IMR-90 (cell line): ENCODE results near the gene HMGCLL1. TPM values are rescaled to one million over a fixed set of nuclear protein-coding genes. Genes with fewer than 3 reads are reported as not detected.

Source experiments
- ATAC-seq: fragments of 200-7000 bp; cut with Tn5 transposase; 2 replicates; pipeline ENCODE4 v1.9.1; 2020; ENCODE audit warnings: low read depth, mild to moderate bottlenecking, moderate library complexity
- BruUV-seq: library from RNA; stranded (reverse); fragments of 400-500 nt; replicated peaks from 2 replicates; lab custom pipeline; 2021; lab: Mats Ljungman, UMichigan
- CTCF ChIA-PET: fragments of 300-600 bp; formaldehyde crosslinking; extraction: SDS; loops from one replicate; lab custom pipeline; 2021; ENCODE audit warnings: antibody characterized with exemption; lab: Yijun Ruan, JAX
- POLR2A ChIA-PET: fragments of 300-600 bp; sonication (Branson Sonifier 250); formaldehyde crosslinking; loops from one replicate; lab custom pipeline; 2022; ENCODE audit warnings: antibody characterized with exemption; ENCODE audit not compliant: unreplicated experiment; lab: Charles Lee
- DNase-seq: peaks from one replicate; pipeline ENCODE4 v3.0.0; 2013
- H2AFZ ChIP-seq: replicated peaks from 2 replicates; pipeline ENCODE3; 2013; ENCODE audit warnings: low read length, mild to moderate bottlenecking; ENCODE audit not compliant: poor library complexity
- H2AK5ac ChIP-seq: 2 replicates; pipeline ENCODE4 v1.6.1; 2013; ENCODE audit warnings: low read depth, low read length, inconsistent platforms
- H2AK9ac ChIP-seq: replicated peaks from 2 replicates; pipeline ENCODE3; 2013; ENCODE audit warnings: mild to moderate bottlenecking, low read depth, low read length, moderate library complexity; ENCODE audit not compliant: poor library complexity
- H2BK120ac ChIP-seq: 2 replicates; pipeline ENCODE4 v1.6.1; 2013; ENCODE audit warnings: low read depth, low read length, inconsistent platforms
- H2BK15ac ChIP-seq: 3 replicates; pipeline ENCODE4 v1.6.1; 2013; ENCODE audit warnings: low read depth, low read length, inconsistent platforms
- H2BK20ac ChIP-seq: 2 replicates; pipeline ENCODE4 v1.6.1; 2013; ENCODE audit warnings: low read depth, mild to moderate bottlenecking, inconsistent platforms, low read length, moderate library complexity
- H2BK5ac ChIP-seq: 2 replicates; pipeline ENCODE4 v1.6.1; 2013; ENCODE audit warnings: mild to moderate bottlenecking, low read depth, low read length, inconsistent platforms; ENCODE audit not compliant: poor library complexity, severe bottlenecking
- H3K14ac ChIP-seq: replicated peaks from 2 replicates; pipeline ENCODE4 v1.6.1; 2013; ENCODE audit warnings: low read depth, low read length, inconsistent platforms
- H3K18ac ChIP-seq: 2 replicates; pipeline ENCODE4 v1.6.1; 2013; ENCODE audit warnings: low read depth, low read length, control low read depth
- H3K23ac ChIP-seq: 2 replicates; pipeline ENCODE4 v1.6.1; 2013; ENCODE audit warnings: low read depth, low read length, inconsistent platforms
- H3K27ac ChIP-seq: 2 replicates; pipeline ENCODE4 v1.5.1; 2013; ENCODE audit warnings: mild to moderate bottlenecking, control low read depth, low read length; ENCODE audit not compliant: insufficient read depth
- H3K27me3 ChIP-seq: 2 replicates; pipeline ENCODE4 v1.6.1; 2013; ENCODE audit warnings: low read length; ENCODE audit not compliant: control insufficient read depth, insufficient read depth
- H3K36me3 ChIP-seq: 2 replicates; pipeline ENCODE4 v1.6.1; 2013; ENCODE audit warnings: low read length, mixed read lengths; ENCODE audit not compliant: control insufficient read depth, insufficient read depth
- H3K4ac ChIP-seq: 2 replicates; pipeline ENCODE4 v1.6.1; 2013; ENCODE audit warnings: low read depth, low read length, inconsistent platforms
- H3K4me1 ChIP-seq: 2 replicates; pipeline ENCODE4 v1.6.1; 2013; ENCODE audit warnings: low read length, mixed read lengths; ENCODE audit not compliant: control insufficient read depth, insufficient read depth
- H3K4me2 ChIP-seq: 2 replicates; pipeline ENCODE4 v1.6.1; 2013; ENCODE audit warnings: low read depth, mild to moderate bottlenecking, control low read depth, low read length, moderate library complexity
- H3K4me3 ChIP-seq: 2 replicates; pipeline ENCODE4 v1.5.1; 2013; ENCODE audit warnings: low read depth, mild to moderate bottlenecking, control low read depth, low read length, moderate library complexity; ENCODE audit not compliant: insufficient read depth
- H3K56ac ChIP-seq: 2 replicates; pipeline ENCODE4 v1.6.1; 2013; ENCODE audit warnings: low read length, inconsistent platforms; ENCODE audit not compliant: insufficient read depth; ENCODE audit errors: extremely low read depth
- H3K79me1 ChIP-seq, 2 experiments: 2 replicates each; pipeline ENCODE4 v1.6.1; 2013; ENCODE audit warnings: low read length in 2 of 2, inconsistent platforms in 1 of 2, low read depth in 1 of 2
- H3K9ac ChIP-seq: 2 replicates; pipeline ENCODE4 v1.6.1; 2013; ENCODE audit warnings: low read depth, low read length, control low read depth
- H3K9me1 ChIP-seq: 2 replicates; pipeline ENCODE4 v1.6.1; 2013; ENCODE audit warnings: low read length, inconsistent platforms; ENCODE audit not compliant: insufficient read depth
- H3K9me3 ChIP-seq: 2 replicates; pipeline ENCODE4 v1.6.1; 2013; ENCODE audit warnings: low read length; ENCODE audit not compliant: control insufficient read depth, insufficient read depth
- H4K20me1 ChIP-seq: 2 replicates; pipeline ENCODE4 v1.6.1; 2013; ENCODE audit warnings: low read length, inconsistent platforms; ENCODE audit not compliant: insufficient read depth
- H4K5ac ChIP-seq: 2 replicates; pipeline ENCODE4 v1.6.1; 2013; ENCODE audit warnings: mild to moderate bottlenecking, low read depth, low read length, control low read depth
- H4K8ac ChIP-seq, 2 experiments: 2 replicates each; pipeline ENCODE4 v1.6.1; 2013; ENCODE audit warnings: low read depth in 2 of 2, low read length in 2 of 2, control low read depth in 1 of 2, inconsistent platforms in 1 of 2
- H4K91ac ChIP-seq: 2 replicates; pipeline ENCODE4 v1.6.1; 2013; ENCODE audit warnings: low read depth, low read length, inconsistent platforms; ENCODE audit not compliant: insufficient read depth
- BHLHE40 ChIP-seq: fragments of 150-350 bp; IDR thresholded peaks from 2 replicates; pipeline ENCODE4 v1.6.1; 2016; ENCODE audit warnings: mild to moderate bottlenecking, low read depth, low read length
- CEBPB ChIP-seq: IDR thresholded peaks from 2 replicates; pipeline ENCODE4 v1.6.1; 2012; ENCODE audit warnings: low read depth, low read length, improper control_type of control experiment
- CHD1 ChIP-seq: IDR thresholded peaks from 2 replicates; pipeline ENCODE4 v1.6.1; 2012; ENCODE audit warnings: low read depth, low read length, improper control_type of control experiment
- FOS ChIP-seq: fragments of 150-350 bp; IDR thresholded peaks from 2 replicates; pipeline ENCODE4 v1.6.1; 2016; ENCODE audit warnings: low read depth, low read length
- MAFK ChIP-seq: IDR thresholded peaks from 2 replicates; pipeline ENCODE4 v1.6.1; 2012; ENCODE audit warnings: low read depth, low read length, improper control_type of control experiment
- MAZ ChIP-seq: IDR thresholded peaks from 2 replicates; pipeline ENCODE4 v1.6.1; 2012; ENCODE audit warnings: low read depth, mild to moderate bottlenecking, low read length, improper control_type of control experiment, moderate library complexity, borderline replicate concordance
- MXI1 ChIP-seq: IDR thresholded peaks from 2 replicates; pipeline ENCODE4 v1.6.1; 2012; ENCODE audit warnings: low read depth, mild to moderate bottlenecking, low read length, moderate library complexity, borderline replicate concordance
- NFE2L2 ChIP-seq: fragments of 150-350 bp; IDR thresholded peaks from 2 replicates; pipeline ENCODE4 v1.6.1; 2016; ENCODE audit warnings: low read depth, mild to moderate bottlenecking, low read length
- POLR2A ChIP-seq: IDR thresholded peaks from 2 replicates; pipeline ENCODE4 v1.6.1; 2012; ENCODE audit warnings: mild to moderate bottlenecking, low read depth, low read length
- RAD21 ChIP-seq: IDR thresholded peaks from 2 replicates; pipeline ENCODE4 v1.6.1; 2012; ENCODE audit warnings: low read length, improper control_type of control experiment
- RCOR1 ChIP-seq: IDR thresholded peaks from 2 replicates; pipeline ENCODE4 v1.6.1; 2012; ENCODE audit warnings: mild to moderate bottlenecking, low read length, improper control_type of control experiment; ENCODE audit not compliant: insufficient replicate concordance
- RFX5 ChIP-seq: IDR thresholded peaks from 2 replicates; pipeline ENCODE4 v1.8.0; 2012; ENCODE audit warnings: low read depth, mild to moderate bottlenecking, low read length, moderate library complexity
- WGBS, 2 experiments: methylation state at CpG; one replicate each; pipeline versions ENCODE4 v1.1.5 to v1.1.7; 2013; ENCODE audit warnings: missing lambda C conversion rate in 2 of 2; ENCODE audit not compliant: insufficient read length in 1 of 2; ENCODE audit errors: extremely low coverage in 2 of 2; 5-methylcytosine and 5-hydroxymethylcytosine counted together
- dilution Hi-C: fragments of 300-500 bp; cut with HindIII; formaldehyde crosslinking; loops from one replicate; pipeline ENCODE4 v1.14.3; 2018; ENCODE audit warnings: low sequenced_read_pairs; ENCODE audit not compliant: unreplicated experiment
- in situ Hi-C: fragments of 300-500 bp; cut with MboI; formaldehyde crosslinking; loops from 3 replicates; pipeline ENCODE4 v1.14.3; 2019; ENCODE audit warnings: low sequenced_read_pairs, inconsistent platforms, mixed read lengths
- intact Hi-C: fragments of 100-400 bp; cut with micrococcal nuclease; formaldehyde crosslinking; loops from 2 replicates; pipeline ENCODE4 v1.10.0; 2022
- polyA plus RNA-seq, 3 experiments: library from polyadenylated mRNA; depleted of rRNA; stranded (reverse); fragments of >200 nt; gene quantifications; 2 replicates each; pipeline ENCODE4 v1.2.3, GENCODE V29; 2012; ENCODE audit warnings: low replicate concordance in 1 of 3
- total RNA-seq: library from RNA; depleted of rRNA; stranded (reverse); fragments of >200 nt; gene quantifications from 2 replicates; pipeline ENCODE4 v1.2.3, GENCODE V29; 2012
- TF ChIP-seq, protein P1 (sequence below): fragments of 150-350 bp; IDR thresholded peaks from 2 replicates; pipeline ENCODE4 v1.6.1; 2017; ENCODE audit warnings: mild to moderate bottlenecking, antibody characterized with exemption, low read length, low read depth
- TF ChIP-seq, protein P2 (sequence below): fragments of 150-350 bp; IDR thresholded peaks from 2 replicates; pipeline ENCODE4 v1.6.1; 2016; ENCODE audit warnings: low read depth, mild to moderate bottlenecking, low read length, moderate library complexity, borderline replicate concordance
- TF ChIP-seq, protein P3 (sequence below): conservative IDR thresholded peaks from 2 replicates; pipeline ENCODE4 v1.5.1; 2012; ENCODE audit warnings: mild to moderate bottlenecking, low read depth, low read length, improper control_type of control experiment

The HMGCLL1 gene
- total and polyA plus RNA-seq, 2 of the 4 experiments (the other 2 are of a cell fraction): 0.03 TPM; not detected in 1

DNA sequence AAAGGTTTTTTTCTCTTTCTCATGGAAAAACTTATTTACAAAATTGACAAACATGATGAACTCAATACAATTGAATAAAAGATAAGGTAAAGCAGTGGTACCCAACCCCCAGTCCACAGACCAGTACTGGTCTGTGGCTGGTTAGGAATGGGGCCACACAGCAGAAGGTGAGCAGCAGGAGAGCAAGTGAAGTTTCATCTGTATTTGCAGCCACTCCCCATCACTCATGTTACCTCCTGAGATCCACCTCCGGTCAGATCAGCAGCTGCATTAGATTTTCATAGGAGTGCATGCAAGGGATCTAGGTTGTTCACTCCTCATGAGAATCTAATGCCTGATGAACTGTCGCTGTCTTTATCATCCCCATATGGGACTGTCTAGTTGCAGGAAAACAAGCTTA lies 47.5 kb downstream of the HMGCLL1 start:
- in situ Hi-C loops (no loop called here), intact Hi-C loops (no loop called here), dilution Hi-C loops (no loop called here)
- no peaks in the 10 kb centered on the region for H3K9me3 ChIP-seq
- DNase-seq (no peak), ATAC-seq (no peak)
- H3K27ac ChIP-seq: no peak overlapping the region
- H3K9ac ChIP-seq: no peak overlapping the region
- H4K8ac ChIP-seq: no peak overlapping the region
- BruUV-seq: no TSS peak
- WGBS, 2 experiments: no CpG with 5 or more reads among the region's 2 CpGs
- H3K56ac ChIP-seq: no peak overlapping the region
- no peak overlapping the region for H2AFZ ChIP-seq
- TF ChIP-seq, protein P1, sequence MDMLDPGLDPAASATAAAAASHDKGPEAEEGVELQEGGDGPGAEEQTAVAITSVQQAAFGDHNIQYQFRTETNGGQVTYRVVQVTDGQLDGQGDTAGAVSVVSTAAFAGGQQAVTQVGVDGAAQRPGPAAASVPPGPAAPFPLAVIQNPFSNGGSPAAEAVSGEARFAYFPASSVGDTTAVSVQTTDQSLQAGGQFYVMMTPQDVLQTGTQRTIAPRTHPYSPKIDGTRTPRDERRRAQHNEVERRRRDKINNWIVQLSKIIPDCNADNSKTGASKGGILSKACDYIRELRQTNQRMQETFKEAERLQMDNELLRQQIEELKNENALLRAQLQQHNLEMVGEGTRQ: no peak
- no peak for TF ChIP-seq RFX5
- TF ChIP-seq BHLHE40: no peak
- TF ChIP-seq CHD1: no peak
- TF ChIP-seq POLR2A: no peak
- no peak for TF ChIP-seq MXI1
- no peak for TF ChIP-seq NFE2L2
- no peak for TF ChIP-seq MAZ
- no peak for TF ChIP-seq RCOR1
- TF ChIP-seq, protein P2, sequence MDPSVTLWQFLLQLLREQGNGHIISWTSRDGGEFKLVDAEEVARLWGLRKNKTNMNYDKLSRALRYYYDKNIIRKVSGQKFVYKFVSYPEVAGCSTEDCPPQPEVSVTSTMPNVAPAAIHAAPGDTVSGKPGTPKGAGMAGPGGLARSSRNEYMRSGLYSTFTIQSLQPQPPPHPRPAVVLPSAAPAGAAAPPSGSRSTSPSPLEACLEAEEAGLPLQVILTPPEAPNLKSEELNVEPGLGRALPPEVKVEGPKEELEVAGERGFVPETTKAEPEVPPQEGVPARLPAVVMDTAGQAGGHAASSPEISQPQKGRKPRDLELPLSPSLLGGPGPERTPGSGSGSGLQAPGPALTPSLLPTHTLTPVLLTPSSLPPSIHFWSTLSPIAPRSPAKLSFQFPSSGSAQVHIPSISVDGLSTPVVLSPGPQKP: no peak
- no peak for TF ChIP-seq FOS
- no peak for TF ChIP-seq CEBPB
- TF ChIP-seq, protein P3, sequence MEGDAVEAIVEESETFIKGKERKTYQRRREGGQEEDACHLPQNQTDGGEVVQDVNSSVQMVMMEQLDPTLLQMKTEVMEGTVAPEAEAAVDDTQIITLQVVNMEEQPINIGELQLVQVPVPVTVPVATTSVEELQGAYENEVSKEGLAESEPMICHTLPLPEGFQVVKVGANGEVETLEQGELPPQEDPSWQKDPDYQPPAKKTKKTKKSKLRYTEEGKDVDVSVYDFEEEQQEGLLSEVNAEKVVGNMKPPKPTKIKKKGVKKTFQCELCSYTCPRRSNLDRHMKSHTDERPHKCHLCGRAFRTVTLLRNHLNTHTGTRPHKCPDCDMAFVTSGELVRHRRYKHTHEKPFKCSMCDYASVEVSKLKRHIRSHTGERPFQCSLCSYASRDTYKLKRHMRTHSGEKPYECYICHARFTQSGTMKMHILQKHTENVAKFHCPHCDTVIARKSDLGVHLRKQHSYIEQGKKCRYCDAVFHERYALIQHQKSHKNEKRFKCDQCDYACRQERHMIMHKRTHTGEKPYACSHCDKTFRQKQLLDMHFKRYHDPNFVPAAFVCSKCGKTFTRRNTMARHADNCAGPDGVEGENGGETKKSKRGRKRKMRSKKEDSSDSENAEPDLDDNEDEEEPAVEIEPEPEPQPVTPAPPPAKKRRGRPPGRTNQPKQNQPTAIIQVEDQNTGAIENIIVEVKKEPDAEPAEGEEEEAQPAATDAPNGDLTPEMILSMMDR: no peak
- no peak for TF ChIP-seq MAFK
- TF ChIP-seq RAD21: no peak
- no peak overlapping the region for H2AK9ac ChIP-seq
- no peaks in the 10 kb centered on the region for H3K36me3 ChIP-seq
- H2BK15ac ChIP-seq: no peak overlapping the region
- no peaks in the 10 kb centered on the region for H3K9me1 ChIP-seq
- H3K79me1 ChIP-seq: no peaks in the 10 kb centered on the region
- no peak overlapping the region for H3K4ac ChIP-seq
- H3K4me1 ChIP-seq: no peaks in the 10 kb centered on the region
- no peak overlapping the region for H4K5ac ChIP-seq
- H3K27me3 ChIP-seq: no peaks in the 10 kb centered on the region
- H4K91ac ChIP-seq: no peak overlapping the region
- ChIA-PET POLR2A (no interaction called here), CTCF (no interaction called here)
- H4K20me1 ChIP-seq: no peaks in the 10 kb centered on the region
- H2BK120ac ChIP-seq: no peak overlapping the region
- no peak overlapping the region for H3K4me2 ChIP-seq
- no peak overlapping the region for H2BK5ac ChIP-seq
- no peak overlapping the region for H3K18ac ChIP-seq
- H3K14ac ChIP-seq: no peak overlapping the region
- H2BK20ac ChIP-seq: no peak overlapping the region
- H3K23ac ChIP-seq: no peak overlapping the region
- H2AK5ac ChIP-seq: no peak overlapping the region
- no peak overlapping the region for H3K4me3 ChIP-seq
